Skeletal muscle tissue (tissue), 4 donors: ENCODE data around the gene MOCS1. TPM values are rescaled to one million over a fixed set of nuclear protein-coding genes. Genes with fewer than 3 reads are reported as not detected.

Source experiments
- H3K27ac ChIP-seq: one replicate; pipeline ENCODE4 v1.7.0; 2013; ENCODE audit warnings: mild to moderate bottlenecking, low read depth, low read length, inconsistent platforms
- H3K27me3 ChIP-seq, 3 donors: one replicate each; pipeline ENCODE4 v1.7.0; 2013; ENCODE audit warnings: low read length in 3 of 3; ENCODE audit not compliant: control insufficient read depth in 3 of 3, insufficient read depth in 3 of 3
- H3K36me3 ChIP-seq, 3 donors: one replicate each; pipeline ENCODE4 v1.7.0; 2013; ENCODE audit warnings: low read length in 3 of 3; ENCODE audit not compliant: control insufficient read depth in 3 of 3, insufficient read depth in 3 of 3
- H3K4me1 ChIP-seq, 3 donors: one replicate each; pipeline ENCODE4 v1.7.0; 2013; ENCODE audit warnings: low read length in 3 of 3, mild to moderate bottlenecking in 3 of 3; ENCODE audit not compliant: control insufficient read depth in 3 of 3, insufficient read depth in 3 of 3
- H3K4me3 ChIP-seq, 3 donors: one replicate each; pipeline ENCODE4 v1.7.0; 2013; ENCODE audit warnings: low read length in 3 of 3
- H3K9ac ChIP-seq, 3 donors: one replicate each; pipeline ENCODE4 v1.7.0; 2013; ENCODE audit warnings: low read length in 3 of 3, mild to moderate bottlenecking in 3 of 3, moderate library complexity in 2 of 3, low read depth in 1 of 3
- H3K9me3 ChIP-seq, 3 donors: one replicate each; pipeline ENCODE4 v1.7.0; 2013; ENCODE audit warnings: low read length in 3 of 3; ENCODE audit not compliant: control insufficient read depth in 3 of 3
- total RNA-seq: library from RNA; depleted of rRNA; stranded (reverse); fragments of >200 nt; gene quantifications from one replicate; pipeline ENCODE4 v1.2.3, GENCODE V29; 2014
- donor health status: Osteomylitis.

Gene MOCS1
- total RNA-seq, 1 donor from 2014 or later, result 6.8 TPM

DNA sequence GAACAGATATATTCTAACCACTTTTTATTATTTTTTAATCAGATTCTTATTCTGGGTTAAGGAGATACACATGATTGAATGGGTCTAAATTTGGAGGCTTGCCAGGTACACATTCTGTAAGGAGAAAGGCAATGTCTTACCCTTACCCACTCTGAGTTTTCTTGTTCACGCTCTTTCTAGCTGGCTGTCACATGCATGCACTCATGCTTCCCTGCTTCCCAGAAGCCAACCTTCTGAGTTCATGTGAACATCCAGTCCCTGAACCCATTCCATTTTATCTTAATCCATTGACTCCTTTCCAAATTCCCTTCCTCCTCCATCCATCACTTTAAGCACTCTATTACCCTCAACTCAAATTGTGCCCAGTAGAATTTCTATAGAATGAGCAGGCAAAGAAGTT is 17.5 kb upstream of the MOCS1 start:
- Histone ChIP-seq H3K9ac (no peak overlapping the region), H3K27ac (peak overlapping the region; percentile 57), H3K36me3 (no peaks in the 10 kb centered on the region), H3K27me3 (no peaks in the 10 kb centered on the region), H3K4me1 (peaks cover 0 to 14% (median 5%) of the 10 kb centered on the region in 3 donors), H3K4me3 (no peak overlapping the region), H3K9me3 (no peaks in the 10 kb centered on the region)

DNA sequence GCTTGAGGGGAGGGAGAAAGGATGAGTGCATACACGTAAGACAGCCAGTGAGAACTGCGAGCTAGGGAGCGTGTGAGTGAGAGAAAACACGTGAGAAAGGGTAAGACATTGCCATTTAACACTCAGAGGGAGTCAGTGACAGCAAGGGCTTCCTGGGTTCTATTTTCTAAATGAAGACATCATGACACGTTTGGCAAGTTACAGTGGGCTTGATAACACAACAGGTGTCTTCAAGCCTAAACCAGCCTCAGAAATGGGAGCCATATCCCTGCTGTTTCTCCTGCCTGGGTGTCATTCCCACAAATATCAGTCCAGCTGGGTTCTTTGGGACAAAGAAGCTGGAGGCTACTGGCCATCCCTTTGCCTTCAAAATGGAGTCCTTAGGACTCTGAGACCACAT is 16.9 kb upstream of the MOCS1 start:
- Histone ChIP-seq H3K9me3 (no peaks in the 10 kb centered on the region), H3K9ac (no peak overlapping the region), H3K27ac (no peak overlapping the region), H3K27me3 (no peaks in the 10 kb centered on the region), H3K4me3 (no peak overlapping the region), H3K36me3 (no peaks in the 10 kb centered on the region), H3K4me1 (peaks cover 0 to 14% (median 5%) of the 10 kb centered on the region in 3 donors)

DNA sequence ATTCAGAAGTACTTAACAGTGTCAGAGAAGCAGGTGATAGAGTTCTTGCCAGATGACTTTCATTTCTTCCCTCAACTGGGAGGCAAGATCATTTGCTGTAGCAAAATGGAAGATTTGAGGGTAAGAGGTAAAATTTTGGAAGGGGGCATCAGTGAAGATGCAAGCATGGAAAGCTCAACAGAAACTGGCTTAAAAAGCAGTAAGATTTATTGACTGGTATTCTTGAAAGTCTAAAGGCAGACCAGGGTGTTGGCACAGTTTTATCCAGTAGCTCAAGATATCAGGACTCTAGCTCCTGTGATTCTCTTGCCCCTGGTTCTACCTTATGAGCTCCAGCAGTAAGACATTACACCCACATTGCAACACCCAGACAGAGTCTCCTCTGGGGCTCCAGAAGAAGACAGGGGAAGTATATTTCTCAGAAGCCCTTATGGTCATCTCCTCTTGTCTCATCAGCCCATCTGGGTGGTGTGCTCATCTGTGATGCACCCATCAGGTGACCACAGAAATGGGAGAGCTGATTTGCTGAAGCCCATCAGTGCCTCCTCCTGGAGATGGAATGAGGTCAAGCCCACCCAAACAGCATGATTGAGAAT is 16.0 kb upstream of the MOCS1 start:
- Histone ChIP-seq H3K4me1 (peaks cover 0 to 14% (median 5%) of the 10 kb centered on the region in 3 donors), H3K27me3 (no peaks in the 10 kb centered on the region), H3K9ac (no peak overlapping the region), H3K9me3 (no peaks in the 10 kb centered on the region), H3K4me3 (no peak overlapping the region), H3K27ac (no peak overlapping the region), H3K36me3 (no peaks in the 10 kb centered on the region)

DNA sequence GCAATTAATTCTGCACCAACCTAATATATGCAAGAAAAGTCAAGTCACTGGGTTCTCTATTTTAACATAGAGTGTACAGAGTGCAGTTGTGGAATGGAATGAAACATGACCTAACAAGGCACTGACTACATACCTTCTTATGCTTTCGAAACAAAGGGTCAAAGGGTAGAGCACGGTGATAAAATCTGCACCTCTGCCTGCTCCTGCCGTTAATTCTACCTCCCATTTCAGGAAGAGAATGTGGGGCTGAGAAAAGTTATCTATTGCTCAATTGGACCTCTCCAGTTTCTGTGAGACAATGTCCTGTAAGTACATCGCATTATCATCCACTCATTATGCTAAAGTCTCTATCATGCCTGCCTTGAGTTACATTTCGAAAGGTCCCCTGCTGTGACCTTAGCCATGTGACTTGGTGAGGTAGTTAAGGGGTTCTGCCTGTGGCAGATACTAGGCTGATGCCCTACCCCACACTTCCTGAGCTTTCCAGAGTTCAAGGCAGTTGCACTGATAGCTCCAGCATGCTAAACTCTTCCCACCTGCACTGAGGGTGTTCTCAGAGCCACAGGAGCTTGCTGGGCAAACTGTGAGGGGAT is 14.0 kb upstream of the MOCS1 start:
- Histone ChIP-seq H3K4me1 (peaks cover 0 to 14% (median 5%) of the 10 kb centered on the region in 3 donors), H3K4me3 (no peak overlapping the region), H3K27ac (no peak overlapping the region), H3K36me3 (no peaks in the 10 kb centered on the region), H3K9me3 (no peaks in the 10 kb centered on the region), H3K27me3 (no peaks in the 10 kb centered on the region), H3K9ac (no peak overlapping the region)

DNA sequence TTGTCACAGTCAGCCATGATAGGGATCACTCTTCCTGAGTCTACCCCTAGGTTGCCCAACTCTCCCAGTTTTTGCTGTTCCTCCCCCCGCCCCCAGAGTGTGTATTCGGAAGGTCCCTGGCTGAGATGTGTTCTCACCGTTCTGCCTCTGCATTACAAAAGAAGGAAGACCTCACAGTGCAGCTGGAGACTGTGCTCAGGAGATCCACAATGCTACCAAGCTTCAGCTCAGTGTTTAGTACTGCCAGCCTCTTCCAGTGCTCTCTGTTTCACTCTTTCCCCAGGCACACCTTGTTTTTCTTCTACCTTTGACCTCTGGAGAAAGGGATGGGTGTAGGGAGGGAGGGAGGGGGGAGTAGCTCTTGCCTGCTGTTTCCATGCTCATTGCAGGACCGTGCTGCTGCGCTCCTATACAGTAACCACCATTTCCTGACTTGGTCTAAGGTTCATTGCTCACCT is 13.4 kb upstream of the MOCS1 start:
- no peak overlapping the region for H3K27ac ChIP-seq
- H3K9ac ChIP-seq, result no peak overlapping the region
- H3K4me3 ChIP-seq, result no peak overlapping the region
- peaks cover 4 to 14% (median 4%) of the 10 kb centered on the region in 3 donors for H3K4me1 ChIP-seq
- H3K27me3 ChIP-seq, result no peaks in the 10 kb centered on the region
- no peaks in the 10 kb centered on the region for H3K36me3 ChIP-seq
- no peaks in the 10 kb centered on the region for H3K9me3 ChIP-seq

DNA sequence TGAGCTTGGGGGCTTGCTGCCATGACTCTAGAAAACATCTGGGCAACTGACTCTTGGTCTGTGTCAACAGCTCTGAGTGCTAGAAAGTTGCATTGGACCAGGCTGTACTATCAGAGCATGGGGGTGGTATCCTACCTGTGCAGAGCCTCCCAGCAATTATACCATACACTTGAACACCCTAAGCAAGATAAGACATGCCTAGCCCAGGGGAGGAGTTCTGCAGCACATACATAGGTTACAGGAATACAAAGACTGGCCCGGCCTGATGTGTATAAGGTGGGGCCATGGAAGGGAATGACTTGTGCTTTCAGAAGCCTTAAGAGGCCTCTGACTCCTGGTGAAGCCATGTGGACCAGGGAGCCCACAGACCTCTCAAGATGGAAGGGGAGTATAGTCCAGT is 11.4 kb upstream of the MOCS1 start:
- no peak overlapping the region for H3K4me3 ChIP-seq
- H3K9ac ChIP-seq, result no peak overlapping the region

DNA sequence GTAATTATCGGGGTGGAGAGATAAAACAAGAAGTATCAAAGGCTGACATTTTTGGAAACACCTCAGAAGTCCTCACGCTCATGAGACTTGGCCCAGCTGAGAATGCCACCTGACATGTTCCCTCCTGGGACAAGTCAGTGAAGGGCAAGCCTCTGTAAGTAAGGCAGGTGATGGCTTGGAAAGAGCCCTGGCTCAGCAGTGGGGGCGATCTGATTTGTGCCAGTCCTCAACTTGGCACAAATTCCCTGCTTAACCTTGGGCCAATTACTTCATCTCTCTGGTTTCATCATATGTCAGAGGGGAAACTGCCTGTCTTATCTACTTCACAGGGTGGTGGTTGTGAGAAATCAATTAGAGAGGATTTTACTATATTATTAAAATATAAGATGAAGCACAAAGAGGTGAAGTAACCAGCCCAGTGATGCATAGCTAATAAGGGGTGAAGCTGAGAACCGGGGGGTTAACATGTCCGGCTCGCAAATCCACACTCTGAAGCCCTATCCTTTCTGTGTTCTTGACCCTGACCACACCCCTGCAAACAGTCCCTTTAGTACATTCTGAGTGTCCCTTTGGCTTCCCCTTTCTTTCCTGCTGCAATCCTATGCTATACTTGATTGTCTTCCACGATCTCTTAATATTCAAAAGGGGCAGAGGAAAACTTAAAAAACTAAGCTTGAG is 8.8 kb upstream of the MOCS1 start:
- H3K27ac ChIP-seq, result no peak overlapping the region
- no peaks in the 10 kb centered on the region for H3K36me3 ChIP-seq
- H3K9ac ChIP-seq, result no peak overlapping the region
- no peaks in the 10 kb centered on the region for H3K9me3 ChIP-seq
- no peak overlapping the region for H3K4me3 ChIP-seq
- peaks cover 4 to 17% (median 10%) of the 10 kb centered on the region in 3 donors for H3K4me1 ChIP-seq
- H3K27me3 ChIP-seq, result no peaks in the 10 kb centered on the region

More for the DNA sequence above, 11.4 kb upstream of the MOCS1 start:
- Histone ChIP-seq H3K27me3 (no peaks in the 10 kb centered on the region), H3K4me1 (peaks cover 0 to 7% (median 0%) of the 10 kb centered on the region in 3 donors), H3K9me3 (no peaks in the 10 kb centered on the region), H3K36me3 (no peaks in the 10 kb centered on the region), H3K27ac (no peak overlapping the region)

DNA sequence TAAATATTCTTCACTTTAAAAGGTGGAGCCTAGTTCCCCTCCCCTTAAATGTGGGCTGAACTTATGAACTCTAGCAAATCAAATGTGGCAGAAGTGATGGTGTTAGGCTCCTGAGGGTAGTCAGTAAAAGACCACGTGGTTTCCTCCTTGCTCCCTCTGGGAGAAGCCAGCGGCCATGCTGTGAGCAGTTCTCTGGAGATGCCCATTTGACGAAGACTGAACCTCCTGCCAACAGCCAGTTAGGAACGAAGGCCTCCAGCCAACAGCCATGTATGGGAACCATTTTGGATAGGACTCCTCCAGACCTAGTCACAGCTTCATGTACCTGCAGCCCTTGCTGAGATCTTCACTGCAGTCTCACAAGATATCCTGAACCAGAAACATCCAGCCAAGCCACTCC is 7.6 kb upstream of the MOCS1 start:
- no peaks in the 10 kb centered on the region for H3K27me3 ChIP-seq
- no peak overlapping the region for H3K4me3 ChIP-seq
- H3K27ac ChIP-seq, result no peak overlapping the region
- H3K9ac ChIP-seq, result no peak overlapping the region
- no peaks in the 10 kb centered on the region for H3K9me3 ChIP-seq
- peaks cover 4 to 20% (median 10%) of the 10 kb centered on the region in 3 donors for H3K4me1 ChIP-seq
- H3K36me3 ChIP-seq, result no peaks in the 10 kb centered on the region

DNA sequence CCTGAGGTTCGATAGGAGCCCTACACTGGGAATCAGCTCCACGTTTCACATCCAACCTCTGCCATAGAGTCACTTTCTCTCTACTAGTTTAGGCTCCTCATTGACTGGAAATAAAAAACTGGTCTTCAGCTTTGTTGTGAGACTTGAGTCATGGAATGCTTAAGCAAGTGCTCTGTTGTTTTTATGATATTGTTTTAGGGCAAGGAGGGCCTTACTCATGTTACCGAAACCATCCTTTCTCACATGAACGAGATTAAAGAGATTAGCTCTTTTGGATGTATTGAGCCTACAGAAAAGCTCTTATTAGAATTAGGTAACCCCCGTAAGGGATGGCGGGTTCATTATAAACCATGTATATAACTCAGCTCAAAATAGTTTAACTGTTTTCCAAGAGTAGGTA is 6.9 kb upstream of the MOCS1 start:
- Histone ChIP-seq H3K27me3 (no peaks in the 10 kb centered on the region), H3K27ac (no peak overlapping the region), H3K4me3 (no peak overlapping the region), H3K9ac (no peak overlapping the region), H3K36me3 (no peaks in the 10 kb centered on the region), H3K4me1 (peaks cover 4 to 20% (median 10%) of the 10 kb centered on the region in 3 donors), H3K9me3 (no peaks in the 10 kb centered on the region)
